Measurements from ENCODE around the gene CDC42EP1.

DNA sequence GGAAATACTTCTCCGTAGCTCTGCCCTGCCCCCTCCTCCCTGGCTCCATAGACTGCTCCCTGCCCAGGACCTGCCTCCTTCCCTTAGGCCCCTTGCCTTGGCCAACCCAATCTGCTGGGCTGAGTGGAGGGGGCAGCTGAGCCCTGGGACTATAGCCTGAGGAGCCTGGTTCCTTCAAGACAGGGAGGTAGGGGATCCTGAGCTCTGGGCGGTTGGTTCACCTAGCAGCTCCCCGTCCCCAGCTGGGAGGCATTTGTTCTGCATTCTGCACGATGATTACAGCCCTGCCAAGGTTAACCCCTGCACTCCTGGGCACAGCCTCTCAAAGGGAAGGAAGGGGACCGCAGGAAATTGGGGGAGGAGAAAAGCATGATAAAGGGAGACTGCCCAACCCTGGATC is 3.6 kb upstream of the CDC42EP1 start:
- TF ChIP-seq, protein P1, sequence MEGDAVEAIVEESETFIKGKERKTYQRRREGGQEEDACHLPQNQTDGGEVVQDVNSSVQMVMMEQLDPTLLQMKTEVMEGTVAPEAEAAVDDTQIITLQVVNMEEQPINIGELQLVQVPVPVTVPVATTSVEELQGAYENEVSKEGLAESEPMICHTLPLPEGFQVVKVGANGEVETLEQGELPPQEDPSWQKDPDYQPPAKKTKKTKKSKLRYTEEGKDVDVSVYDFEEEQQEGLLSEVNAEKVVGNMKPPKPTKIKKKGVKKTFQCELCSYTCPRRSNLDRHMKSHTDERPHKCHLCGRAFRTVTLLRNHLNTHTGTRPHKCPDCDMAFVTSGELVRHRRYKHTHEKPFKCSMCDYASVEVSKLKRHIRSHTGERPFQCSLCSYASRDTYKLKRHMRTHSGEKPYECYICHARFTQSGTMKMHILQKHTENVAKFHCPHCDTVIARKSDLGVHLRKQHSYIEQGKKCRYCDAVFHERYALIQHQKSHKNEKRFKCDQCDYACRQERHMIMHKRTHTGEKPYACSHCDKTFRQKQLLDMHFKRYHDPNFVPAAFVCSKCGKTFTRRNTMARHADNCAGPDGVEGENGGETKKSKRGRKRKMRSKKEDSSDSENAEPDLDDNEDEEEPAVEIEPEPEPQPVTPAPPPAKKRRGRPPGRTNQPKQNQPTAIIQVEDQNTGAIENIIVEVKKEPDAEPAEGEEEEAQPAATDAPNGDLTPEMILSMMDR (IDR thresholded peaks at IDR 0.05), result no peak
- TF ChIP-seq POLR2A (IDR thresholded peaks at IDR 0.05) (no peak), EP300 (IDR thresholded peaks at IDR 0.05) (no peak)
